ENCODE results near the gene JAML.

Gene JAML

DNA sequence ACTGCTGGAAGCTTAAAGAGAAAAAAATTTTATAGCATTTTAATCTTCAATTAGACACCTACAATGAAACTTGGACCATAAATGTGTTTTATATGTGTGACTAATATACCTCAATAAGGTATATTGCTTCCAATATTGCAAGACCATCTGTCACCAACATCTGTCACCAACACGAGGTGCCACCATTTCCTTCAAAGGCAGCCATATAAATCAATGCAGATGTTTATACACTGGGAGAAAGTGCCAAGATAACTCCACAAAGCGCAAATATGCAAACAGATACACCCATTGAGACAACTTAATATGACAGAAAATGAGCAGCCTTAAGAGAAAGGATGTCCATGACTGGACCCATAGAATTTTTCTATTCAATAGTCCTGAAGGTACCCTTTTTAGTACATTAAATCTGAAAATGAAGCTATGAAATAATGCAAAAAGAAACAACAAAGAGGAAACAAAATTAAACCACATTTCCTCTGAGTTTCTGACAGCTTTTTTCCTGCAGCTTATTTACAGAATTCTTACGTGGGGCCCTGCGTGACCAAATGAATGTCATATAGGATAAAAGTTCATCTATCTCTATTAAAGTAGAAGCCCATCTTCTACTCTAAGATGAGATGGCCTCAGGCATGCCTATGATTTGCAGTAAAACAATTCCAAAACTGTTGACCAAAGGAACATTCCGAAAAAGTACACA, 14.8 kb upstream of the JAML start:
- DNase-seq (ENCODE audit: low spot score): no peak

DNA sequence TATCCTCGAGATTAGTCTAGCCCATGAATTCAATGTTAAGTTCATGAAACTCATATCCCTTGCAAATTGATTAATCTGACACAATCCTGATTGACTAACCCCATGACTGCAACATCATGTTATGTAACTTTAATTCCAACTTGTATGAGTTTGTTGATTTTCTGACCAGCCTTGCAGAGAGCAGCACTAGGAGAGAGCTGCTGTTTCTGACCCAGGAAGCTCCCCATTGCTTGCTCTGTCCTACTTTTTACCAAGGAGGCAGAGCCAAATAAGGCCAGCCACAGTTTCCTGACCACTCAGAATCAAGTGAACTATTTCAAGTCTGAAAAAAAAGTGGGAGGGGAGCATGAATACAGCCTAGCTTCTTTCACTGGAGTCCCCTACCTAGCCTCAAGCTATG, 14.1 kb upstream of the JAML start:
- no peak for DNase-seq (ENCODE audit: low spot score)

- DNase-seq (ENCODE audit: low spot score): no peak
These were observed 13.6 kb upstream of the JAML start for GRCh38 chr11:118238421-118238820.

DNA sequence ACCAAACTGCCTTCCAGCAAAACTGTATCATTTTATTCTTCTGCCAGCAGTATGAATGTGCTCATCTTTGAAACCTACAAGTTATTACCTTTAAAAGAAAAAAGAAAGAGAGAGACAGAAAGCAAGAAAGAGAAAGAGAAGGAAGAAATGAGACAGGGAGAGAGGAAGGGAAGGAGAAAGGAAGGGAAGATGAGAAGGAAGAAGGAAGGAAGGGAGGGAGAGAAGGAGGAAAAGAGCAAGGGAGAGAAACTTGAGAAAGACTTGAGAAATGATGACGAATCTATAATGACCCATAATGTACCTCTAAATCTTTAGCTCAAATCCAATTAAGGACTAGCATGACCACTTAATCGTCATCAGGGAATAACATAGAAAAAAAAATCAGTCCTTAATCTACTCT, 11.4 kb upstream of the JAML start:
- no peak for DNase-seq (ENCODE audit: low spot score)

DNA sequence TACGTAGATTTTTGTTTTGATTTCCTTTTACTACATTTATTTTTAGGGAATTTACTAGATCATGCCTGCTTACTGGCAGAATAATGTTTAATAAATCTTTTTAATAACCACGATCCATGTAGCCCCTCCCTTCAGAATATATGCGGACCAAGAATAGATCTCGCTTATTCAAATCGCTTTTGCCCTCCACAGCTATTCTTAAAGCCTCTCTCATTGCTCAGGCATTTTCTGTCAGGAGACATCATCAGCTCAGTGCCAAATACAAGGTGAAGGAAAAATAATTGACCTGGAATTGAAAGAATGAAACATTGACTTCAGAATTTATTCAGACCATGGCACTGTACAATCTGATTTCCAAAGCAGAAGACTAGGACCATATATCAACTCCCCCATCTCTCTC, 10.0 kb upstream of the JAML start:
- DNase-seq (ENCODE audit: low spot score): no peak

- DNase-seq (ENCODE audit: low spot score): no peak
These were observed 9.0 kb upstream of the JAML start for GRCh38 chr11:118233850-118234249.

GRCh38 chr11:118233377-118233776, 8.6 kb upstream of the JAML start:
- DNase-seq (ENCODE audit: low spot score): no peak

DNA sequence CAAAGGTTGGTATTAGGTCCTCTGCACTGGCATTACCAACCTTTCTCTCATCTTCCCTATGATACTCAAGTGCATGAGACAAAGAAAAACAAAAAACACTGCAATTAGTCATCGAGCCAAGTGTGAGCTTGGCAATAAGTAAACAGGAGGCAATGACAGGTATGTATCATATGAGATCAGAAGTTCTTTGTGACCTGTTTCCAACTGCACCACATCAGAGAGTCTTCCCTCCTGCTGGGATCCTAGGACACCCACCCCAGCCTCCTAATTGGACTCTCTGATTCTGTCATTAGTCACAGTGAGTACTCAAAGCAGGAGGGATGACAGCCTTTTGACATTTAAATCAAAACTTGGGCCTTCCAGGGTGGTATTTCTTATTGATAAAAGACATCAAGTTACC, 7.8 kb upstream of the JAML start:
- DNase-seq (ENCODE audit: low spot score): no peak

DNA sequence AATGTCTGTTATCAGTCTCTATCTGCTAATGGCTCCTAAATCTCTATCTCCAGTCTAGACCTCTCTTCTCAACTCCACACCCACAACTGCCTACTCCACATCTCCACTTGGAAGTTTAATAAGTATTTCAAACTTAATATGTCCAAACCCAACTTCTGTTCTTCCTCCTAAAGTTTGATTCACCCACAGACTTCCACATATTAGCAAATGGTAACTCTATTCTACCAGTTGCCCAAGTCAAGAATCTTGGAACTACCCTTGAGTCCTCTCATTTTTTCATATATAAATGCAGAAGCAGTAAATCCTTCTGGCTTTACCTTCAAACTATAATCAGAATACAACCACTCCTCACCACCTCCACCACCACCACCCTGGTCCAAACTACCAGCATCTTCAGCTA, 6.7 kb upstream of the JAML start:
- no peak for DNase-seq (ENCODE audit: low spot score)

- no peak for DNase-seq (ENCODE audit: low spot score)
These were observed 5.3 kb upstream of the JAML start for GRCh38 chr11:118230088-118230487.

DNA sequence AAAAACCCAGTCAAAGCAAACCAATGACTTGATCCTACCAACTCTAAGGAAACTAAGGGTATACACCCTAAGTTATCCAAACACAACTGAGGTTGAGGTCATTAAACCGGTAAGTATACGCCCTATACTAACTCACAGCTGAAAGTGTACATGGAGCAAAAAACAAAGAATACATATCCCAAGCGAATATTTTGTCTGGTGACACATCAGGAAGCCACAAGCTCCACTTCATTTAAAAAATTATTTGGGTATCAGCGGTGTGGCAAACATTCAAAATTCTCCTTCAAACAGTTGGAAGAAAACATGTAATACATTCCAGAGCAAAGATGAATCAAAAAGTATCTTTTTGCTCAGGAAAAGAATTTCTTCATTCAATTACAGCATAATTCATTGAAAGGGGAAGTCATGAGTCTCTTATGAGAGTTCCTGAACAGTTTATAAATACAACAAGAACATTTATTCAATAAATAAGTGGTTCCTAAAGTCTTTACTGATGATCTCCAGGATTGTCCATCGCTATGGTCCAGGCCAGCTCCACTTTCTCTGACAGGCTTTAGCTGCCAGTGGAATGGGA, 4.5 kb upstream of the JAML start:
- no peak for DNase-seq (ENCODE audit: low spot score)

- DNase-seq (ENCODE audit: low spot score): no peak
These were observed 3.3 kb upstream of the JAML start for GRCh38 chr11:118227865-118228785.

GRCh38 chr11:118226781-118227180, 2.0 kb upstream of the JAML start:
- DNase-seq (ENCODE audit: low spot score): no peak

DNA sequence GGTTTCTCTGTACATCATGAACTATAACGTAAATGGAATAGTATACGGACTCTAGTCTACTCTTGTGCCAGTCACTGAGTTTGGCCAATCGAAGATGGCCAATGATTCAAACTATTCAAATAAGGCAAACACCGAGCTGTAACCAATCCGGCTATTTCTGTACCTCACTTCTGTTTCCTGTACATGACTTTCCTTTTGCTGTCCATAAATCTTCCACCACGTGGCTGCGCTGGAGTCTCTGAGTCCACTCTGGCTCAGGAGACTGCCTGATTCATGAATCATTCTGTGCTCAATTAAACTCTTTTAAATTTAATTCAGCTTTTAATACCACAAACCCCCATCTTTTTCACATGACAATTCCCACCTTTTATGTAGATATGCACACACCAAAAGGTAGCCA, 1.5 kb upstream of the JAML start:
- no peak for DNase-seq (ENCODE audit: low spot score)

GRCh38 chr11:118223992-118224391, 819 bp downstream of the JAML start:
- DNase-seq (ENCODE audit: low spot score): no peak

DNA sequence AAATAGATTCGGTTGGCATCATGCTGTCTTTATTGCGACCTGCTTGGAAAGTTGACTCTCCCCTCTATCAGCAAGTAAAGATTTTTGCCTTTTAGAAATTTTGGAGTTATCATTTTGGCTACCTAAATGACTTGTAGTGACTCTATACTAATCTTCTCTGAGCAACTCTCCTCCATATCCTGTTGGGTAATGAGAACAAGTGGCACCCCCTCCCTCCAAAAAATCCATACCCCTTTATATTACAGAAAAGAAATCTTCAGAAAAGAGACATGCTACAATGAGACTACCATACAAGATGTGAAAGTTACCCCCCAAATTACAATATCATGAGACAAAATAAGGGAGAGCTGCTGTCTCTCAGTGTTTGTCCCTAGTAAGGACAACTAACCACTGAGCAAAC, 1.2 kb downstream of the JAML start:
- DNase-seq (ENCODE audit: low spot score): no peak

DNA sequence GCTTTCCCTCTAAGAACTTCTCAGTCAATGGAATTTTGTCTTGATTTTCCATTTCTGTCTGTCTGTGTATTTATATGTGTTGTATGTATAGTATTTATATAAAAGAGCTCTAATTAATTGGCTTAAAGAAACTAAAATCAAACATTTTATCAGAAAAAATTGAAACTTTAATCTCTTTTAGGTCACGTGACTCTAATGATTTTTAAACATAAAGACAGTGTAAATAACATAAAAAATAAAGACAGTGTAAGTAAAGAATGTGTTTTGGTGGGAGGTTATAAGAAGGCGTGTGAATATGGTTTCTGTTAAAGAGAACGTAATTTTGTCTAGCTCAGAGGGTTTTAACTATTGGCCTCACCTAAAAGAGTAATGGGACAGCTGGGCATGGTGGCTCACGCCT, 2.4 kb downstream of the JAML start:
- no peak for DNase-seq (ENCODE audit: low spot score)

DNA sequence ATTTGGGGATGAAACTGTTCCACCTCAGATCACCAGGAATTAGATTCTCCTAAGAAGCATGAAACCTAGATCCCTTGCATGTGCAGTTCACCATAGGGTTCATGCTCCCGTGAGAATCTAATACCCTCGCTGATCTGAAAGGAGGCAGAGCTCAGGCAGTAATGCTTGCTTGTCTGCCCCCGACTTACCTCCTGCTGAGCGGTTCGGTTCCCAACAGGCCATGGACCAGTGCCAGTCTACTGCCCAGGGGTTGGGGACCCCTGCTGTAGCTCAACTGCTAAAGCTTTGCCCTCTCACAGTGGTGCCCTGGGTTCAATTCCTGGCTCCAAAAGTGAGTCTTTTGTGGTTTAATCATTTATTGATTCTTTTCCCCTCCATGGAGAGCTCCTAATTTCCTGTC, 3.4 kb downstream of the JAML start:
- no peak for DNase-seq (ENCODE audit: low spot score)

DNA sequence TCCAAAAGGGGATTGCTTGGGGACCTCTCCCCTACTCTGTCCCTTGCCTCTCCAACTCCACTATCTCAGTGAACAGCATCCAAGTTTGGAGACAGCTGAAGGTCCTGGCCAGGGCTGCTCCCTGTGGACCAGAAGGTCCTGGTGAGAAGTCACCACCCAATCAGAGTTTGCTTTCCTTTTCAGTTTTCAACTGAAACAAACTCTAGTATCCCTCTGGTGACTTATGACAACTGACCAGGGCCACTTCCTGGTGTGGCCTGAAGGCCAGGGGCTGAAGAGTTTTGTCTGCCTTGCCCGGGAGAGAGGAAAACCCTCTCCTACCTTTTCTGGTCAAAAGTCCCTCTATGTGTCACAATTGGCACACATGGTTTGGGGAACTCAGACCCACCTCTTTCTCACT, 5.1 kb downstream of the JAML start:
- no peak for DNase-seq (ENCODE audit: low spot score)

GRCh38 chr11:118219244-118219643, 5.6 kb downstream of the JAML start:
- no peak for DNase-seq (ENCODE audit: low spot score)

DNA sequence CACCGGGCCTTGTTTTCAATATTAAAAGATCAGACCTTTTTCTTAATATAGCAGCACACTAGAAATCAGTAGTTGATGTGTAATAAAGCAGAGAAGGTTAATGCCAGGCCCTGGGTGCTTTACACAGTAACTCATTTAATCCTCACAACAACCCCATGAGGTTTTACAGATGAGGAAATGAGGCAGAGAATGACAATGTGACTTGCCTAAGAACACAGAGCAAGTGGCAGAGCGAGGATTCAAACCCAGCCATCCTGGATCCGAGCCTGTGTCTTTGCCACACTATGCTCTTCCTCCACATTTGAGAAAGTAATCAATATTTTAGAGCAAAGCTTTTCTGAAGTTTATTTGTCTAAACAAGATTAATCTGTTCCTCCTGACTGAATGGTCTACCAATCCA, 7.2 kb downstream of the JAML start:
- DNase-seq (ENCODE audit: low spot score): no peak

DNA sequence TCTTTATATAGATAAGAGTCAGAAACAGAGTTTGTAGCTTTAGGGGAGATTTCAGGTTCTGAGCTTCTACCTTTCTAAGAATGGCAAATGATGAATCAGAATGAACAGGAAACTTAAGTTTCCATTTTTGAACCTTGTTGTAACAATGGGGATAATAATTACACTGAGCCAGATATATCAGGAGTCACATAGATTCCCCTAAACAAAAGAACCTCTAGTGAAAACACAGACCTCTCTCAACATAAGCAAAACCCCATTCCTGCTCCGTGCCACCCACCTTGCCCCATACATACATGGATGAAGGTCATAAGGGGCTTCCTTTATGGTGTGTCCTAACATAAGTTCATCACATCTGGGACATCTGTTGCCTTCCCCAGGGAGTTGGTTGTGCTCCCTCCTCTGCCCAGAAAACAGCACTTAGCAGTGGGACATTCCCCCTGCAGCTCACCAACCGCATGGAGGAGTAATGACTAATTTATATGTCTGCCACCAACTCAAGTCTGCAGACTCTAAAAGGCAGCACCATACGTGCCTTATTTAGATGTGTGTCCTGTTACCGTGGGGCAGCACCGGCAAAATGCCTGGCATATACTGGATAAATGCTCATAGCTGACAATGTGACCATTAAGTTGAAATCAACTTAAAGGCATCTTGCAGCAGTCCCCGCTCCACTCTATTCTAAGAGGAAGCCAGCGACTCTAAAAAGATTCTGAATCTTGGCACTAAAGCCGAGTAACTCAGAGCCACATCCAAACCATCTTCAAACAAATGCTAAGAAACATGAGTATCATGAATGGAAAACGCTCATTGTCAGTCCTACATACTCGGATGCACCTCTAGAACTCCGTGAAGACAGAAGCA, 8.0 kb downstream of the JAML start:
- no peak for DNase-seq (ENCODE audit: low spot score)
